GM10847 (cell line): ENCODE data around the gene NIN.

Experiments used
- POLR2A ChIP-seq: IDR thresholded peaks from 2 replicates; pipeline ENCODE4 v1.6.1; 2011; ENCODE audit not compliant: insufficient read length; ENCODE audit errors: extremely low read depth

NIN gene

DNA sequence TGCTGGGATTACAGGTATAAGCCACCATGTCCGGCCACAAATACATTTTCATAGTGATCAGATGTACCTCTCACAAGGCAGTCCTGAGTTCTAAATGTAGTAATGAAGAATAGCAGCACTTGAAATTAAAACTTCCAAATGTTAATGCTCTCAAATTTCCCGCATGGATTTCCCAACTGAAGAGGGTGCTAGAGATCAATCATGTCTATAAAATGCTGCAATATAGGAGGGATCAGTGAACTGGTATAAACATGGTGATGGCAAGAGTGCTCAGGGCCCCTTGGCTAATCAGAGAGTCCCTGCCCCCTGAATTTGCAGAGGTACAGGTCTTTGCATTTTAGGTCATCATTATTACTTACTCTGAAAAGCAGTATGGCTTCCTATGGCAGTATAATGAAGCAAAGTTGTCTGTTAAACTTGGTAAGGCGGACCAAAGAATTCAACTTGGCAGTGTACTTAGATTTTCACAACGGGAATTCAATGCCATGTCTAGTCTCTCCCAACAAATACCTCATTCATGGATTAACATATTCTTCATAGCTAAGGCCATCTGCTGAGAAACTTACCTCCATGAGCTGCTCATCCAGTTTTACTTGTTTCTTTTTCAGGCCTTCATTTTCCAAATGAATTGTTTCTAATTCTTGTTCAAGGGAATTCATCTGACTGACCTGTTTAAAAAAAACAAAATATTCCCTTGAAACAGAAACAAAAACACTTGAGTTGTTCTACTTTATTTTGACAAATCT lies 95.8 kb downstream of the NIN start:
- no peak for TF ChIP-seq POLR2A

DNA sequence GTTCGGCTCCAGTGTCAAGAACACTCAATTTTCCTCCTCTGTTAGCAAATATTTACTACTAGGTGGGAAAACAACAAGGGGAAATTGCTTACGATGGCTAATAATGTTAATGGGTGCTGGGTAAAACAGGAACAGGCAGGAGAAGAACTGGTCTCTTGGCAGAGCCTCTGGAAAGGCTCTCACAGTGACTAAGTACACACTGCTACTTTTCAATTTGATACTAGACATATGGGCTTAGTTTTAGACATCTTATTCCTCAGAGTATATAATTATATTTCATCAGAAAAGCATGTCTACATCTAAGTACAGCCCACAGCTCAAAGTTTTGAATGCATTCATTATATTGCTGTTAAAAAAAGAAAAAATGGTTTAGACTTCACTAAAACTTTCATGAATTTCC lies 97.5 kb downstream of the NIN start:
- no peak for TF ChIP-seq POLR2A

DNA sequence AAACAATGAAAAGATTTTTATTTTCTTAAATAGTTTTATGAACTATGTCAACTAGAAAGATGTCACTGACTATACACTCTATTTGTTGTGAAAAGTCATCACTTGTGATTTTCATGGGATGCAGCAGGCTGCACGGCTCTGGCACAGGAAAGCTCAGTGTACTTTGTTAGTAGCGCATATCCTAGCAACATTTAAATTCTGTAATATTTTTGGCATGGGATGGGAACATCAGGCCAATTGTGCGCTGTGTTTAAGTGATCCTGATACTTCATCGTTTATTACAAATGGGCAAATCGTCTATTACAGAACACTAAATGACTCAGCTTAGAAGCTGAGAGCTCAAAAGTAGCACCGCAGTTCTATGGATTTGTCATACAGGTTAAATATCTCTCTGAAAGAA lies 102.1 kb downstream of the NIN start:
- no peak for TF ChIP-seq POLR2A

DNA sequence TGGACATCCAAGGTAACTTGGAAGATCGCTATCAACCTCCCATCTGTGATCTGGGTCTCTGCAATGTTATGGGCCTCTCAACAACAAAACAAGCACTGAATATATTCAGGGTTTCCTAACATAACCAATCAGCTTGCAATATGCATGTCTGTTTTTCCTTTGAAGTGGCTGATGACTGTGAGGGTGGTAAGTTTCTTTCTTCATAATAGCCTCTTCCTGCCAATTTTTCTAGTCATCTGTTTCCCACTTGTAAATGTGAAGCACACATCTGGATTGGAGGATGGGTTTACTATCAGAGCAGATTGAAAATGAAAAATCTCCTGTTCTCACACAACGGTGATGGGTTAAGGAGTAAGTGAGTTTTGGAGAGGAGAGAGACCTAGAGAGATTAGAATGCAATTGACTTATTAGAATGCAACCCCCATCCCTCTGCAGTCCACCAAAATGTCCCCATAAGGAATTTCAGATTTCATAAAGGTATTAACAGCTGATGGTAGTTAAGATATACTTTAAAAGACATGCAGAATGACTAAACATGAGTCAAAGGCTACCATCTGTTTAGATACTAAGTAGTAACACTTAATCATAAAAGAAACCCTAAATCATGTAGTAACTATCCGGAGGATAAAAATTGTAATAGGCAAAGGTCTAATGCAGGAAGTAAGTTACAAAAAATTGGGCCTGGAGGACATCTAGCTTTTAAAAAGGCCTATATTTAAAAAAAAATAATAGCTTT lies 104.4 kb downstream of the NIN start:
- TF ChIP-seq POLR2A = no peak

- no peak for TF ChIP-seq POLR2A
Observed at GRCh38 chr14:50725761-50726160, 105.2 kb downstream of the NIN start.

- no peak for TF ChIP-seq POLR2A
Observed at GRCh38 chr14:50719911-50720759, 110.8 kb downstream of the NIN start.

GRCh38 chr14:50718949-50719348 lies 112.0 kb downstream of the NIN start:
- TF ChIP-seq POLR2A = no peak

DNA sequence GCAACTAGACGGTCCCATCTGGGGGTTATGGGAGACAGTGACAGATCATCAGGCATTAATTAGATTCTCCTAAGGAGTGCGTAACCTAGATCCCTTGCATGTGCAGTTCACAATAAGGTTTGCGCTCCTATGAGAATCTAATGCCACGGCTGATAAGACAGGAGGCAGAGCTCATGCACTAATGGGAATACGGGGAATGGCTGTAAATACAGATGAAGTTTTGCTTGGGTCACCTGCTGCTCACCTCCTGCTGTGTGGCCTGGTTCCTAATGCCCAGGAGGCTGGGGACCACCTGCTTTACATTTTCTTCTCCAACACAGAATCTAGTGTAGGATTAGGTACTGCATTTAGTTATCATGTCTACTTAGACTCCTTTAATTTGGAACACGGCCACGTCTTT lies 113.2 kb downstream of the NIN start:
- no peak for TF ChIP-seq POLR2A

DNA sequence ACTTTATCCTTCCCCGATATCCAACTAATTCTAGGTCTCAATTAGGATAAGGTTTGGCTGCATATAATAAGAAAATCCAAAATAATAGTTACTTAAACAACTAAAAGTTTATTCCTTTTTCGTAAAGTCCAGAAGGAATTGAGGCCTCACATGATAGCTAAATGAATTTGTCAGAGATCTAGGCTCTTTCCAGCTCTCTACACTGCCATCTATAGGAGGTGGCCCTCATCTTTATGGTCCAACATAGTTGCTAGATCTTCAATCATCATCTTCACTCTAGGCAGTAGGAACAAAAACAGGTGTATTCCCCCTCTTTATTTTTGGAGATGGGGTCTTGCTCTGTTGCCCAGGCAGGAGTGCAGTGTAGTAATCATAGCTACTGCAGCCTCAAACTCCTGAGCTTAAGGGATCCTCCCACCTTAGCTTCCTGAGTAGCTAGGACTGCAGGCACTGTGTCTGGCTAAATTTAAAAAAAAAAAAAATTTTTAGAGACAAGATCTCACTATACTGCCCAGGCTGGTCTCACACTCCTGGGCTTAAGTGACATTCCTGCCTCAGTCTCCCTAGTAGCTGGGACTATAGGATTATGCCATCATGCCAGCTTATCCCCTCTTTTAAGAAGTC lies 116.4 kb downstream of the NIN start:
- no peak for TF ChIP-seq POLR2A

GRCh38 chr14:50711043-50711442 lies 119.9 kb downstream of the NIN start:
- no peak for TF ChIP-seq POLR2A

DNA sequence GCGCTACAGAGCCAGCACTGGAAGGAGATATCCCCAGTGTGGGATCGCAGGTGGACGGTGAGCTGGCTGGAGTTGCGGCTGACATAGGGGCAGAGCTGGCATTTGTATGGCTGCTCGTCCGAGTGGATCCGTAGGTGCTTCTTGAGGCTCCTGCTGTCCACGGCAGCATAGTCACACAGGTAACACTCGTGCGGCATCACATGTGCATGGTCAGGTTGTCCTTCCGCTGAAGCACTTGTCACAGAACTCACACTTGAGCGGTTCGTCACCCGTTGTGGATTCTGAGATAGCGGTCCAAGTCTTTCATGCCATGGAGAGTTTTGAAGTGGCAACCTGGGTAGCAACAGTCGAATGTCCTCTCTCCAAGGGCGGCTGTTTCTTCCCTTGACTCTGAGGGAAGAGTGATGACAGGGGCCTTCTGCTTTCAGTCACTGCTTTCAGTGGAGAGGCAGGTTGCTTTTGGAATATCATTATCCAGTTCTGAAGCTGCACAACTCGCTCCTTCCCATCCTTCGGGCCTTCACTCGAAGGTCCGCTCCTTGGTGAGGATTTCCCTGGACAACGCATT lies 125.9 kb downstream of the NIN start:
- no peak for TF ChIP-seq POLR2A

DNA sequence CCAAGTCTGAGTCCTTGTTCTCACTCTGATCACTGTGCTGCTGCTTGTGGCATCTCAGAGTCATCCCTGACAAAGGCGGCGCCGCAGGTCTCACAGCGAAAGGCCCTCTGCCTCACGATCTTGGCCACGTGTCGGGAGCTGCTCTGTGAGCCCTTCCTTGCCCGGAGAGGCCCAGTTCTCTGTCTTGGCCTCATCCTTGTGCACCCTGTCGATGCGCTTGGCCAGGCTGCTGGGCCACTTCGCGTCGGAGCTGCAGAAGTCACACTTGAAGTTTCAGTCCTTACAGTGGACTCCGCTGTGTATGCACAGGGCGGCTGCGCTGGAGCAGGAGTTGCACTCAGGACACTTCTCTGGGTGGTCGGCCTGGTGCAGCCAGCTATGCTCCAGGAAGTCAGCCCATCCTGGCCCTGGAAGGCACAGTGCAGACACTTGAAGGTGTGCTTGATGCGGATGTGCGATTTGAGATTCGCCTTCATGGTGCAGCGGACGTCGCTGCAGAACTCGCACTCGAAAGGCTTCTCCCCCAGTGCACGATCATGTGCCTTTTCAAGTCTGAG lies 126.4 kb downstream of the NIN start:
- no peak for TF ChIP-seq POLR2A

- TF ChIP-seq POLR2A = no peak
Observed at GRCh38 chr14:50697659-50698290, 133.2 kb downstream of the NIN start.

- no peak for TF ChIP-seq POLR2A
Observed at GRCh38 chr14:50688875-50689274, 142.1 kb downstream of the NIN start.
